Trophoblast cell (in vitro differentiated cells and primary cell): ENCODE results near the gene CEACAM4.
A peak's percentile ranks its signal among the peaks of the same experiment; 100 is the strongest.
"Not testable (repeated sequence)": the region's sequence is repeated elsewhere in the genome, so short reads cannot be mapped to it uniquely, and the experiment has no call there.

Experiments used
- DNase-seq, 2 donors: peaks; one replicate each; pipeline ENCODE4 v3.0.0-alpha.2; 2016
- H2AFZ ChIP-seq: 2 replicates; pipeline ENCODE4 v1.6.1; 2013; ENCODE audit warnings: low read length, moderate library complexity, mild to moderate bottlenecking; ENCODE audit not compliant: insufficient read depth, poor library complexity
- H2AK5ac ChIP-seq: 2 replicates; pipeline ENCODE4 v1.6.1; 2013; ENCODE audit warnings: mild to moderate bottlenecking, low read length
- H2BK120ac ChIP-seq: 2 replicates; pipeline ENCODE4 v1.6.1; 2013; ENCODE audit warnings: low read length, mild to moderate bottlenecking, moderate library complexity; ENCODE audit not compliant: insufficient read depth, poor library complexity
- H2BK12ac ChIP-seq: 2 replicates; pipeline ENCODE4 v1.6.1; 2013; ENCODE audit warnings: mild to moderate bottlenecking, low read length, moderate library complexity
- H2BK5ac ChIP-seq: 2 replicates; pipeline ENCODE4 v1.6.1; 2013; ENCODE audit warnings: low read length, low read depth, moderate library complexity, mild to moderate bottlenecking; ENCODE audit not compliant: poor library complexity
- H3K14ac ChIP-seq: 2 replicates; pipeline ENCODE4 v1.6.1; 2013; ENCODE audit warnings: mild to moderate bottlenecking, low read length
- H3K18ac ChIP-seq: 2 replicates; pipeline ENCODE4 v1.6.1; 2013; ENCODE audit warnings: mild to moderate bottlenecking, low read length
- H3K23ac ChIP-seq: 2 replicates; pipeline ENCODE4 v1.6.1; 2013; ENCODE audit warnings: low read length
- H3K27ac ChIP-seq: 2 replicates; pipeline ENCODE4 v1.5.1; 2013; ENCODE audit warnings: low read depth, mild to moderate bottlenecking, inconsistent platforms, low read length, moderate library complexity
- H3K27me3 ChIP-seq: 2 replicates; pipeline ENCODE4 v1.6.1; 2013; ENCODE audit warnings: inconsistent platforms, mild to moderate bottlenecking, low read length, moderate library complexity; ENCODE audit not compliant: insufficient read depth
- H3K36me3 ChIP-seq, 2 experiments: 1 replicate in 1 of 2; 2 replicates in 1 of 2; pipeline ENCODE4 v1.6.1; 2013; ENCODE audit warnings: low read length in 2 of 2, mild to moderate bottlenecking in 2 of 2, moderate library complexity in 1 of 2; ENCODE audit not compliant: insufficient read depth in 2 of 2, control insufficient read depth in 1 of 2
- H3K4ac ChIP-seq: 2 replicates; pipeline ENCODE4 v1.6.1; 2013; ENCODE audit warnings: low read depth, mild to moderate bottlenecking, low read length, moderate library complexity
- H3K4me1 ChIP-seq, 2 experiments: 1 replicate in 1 of 2; 2 replicates in 1 of 2; pipeline ENCODE4 v1.6.1; 2013; ENCODE audit warnings: low read length in 2 of 2, mild to moderate bottlenecking in 2 of 2, moderate library complexity in 1 of 2; ENCODE audit not compliant: insufficient read depth in 2 of 2, control insufficient read depth in 1 of 2
- H3K4me2 ChIP-seq: 2 replicates; pipeline ENCODE4 v1.6.1; 2013; ENCODE audit warnings: inconsistent platforms, mild to moderate bottlenecking, low read length, moderate library complexity
- H3K4me3 ChIP-seq: 2 replicates; pipeline ENCODE4 v1.5.1; 2013; ENCODE audit warnings: mild to moderate bottlenecking, low read depth, low read length, inconsistent platforms
- H3K79me1 ChIP-seq: one replicate; pipeline ENCODE4 v1.6.1; 2013; ENCODE audit warnings: low read length
- H3K79me2 ChIP-seq: 2 replicates; pipeline ENCODE4 v1.6.1; 2013; ENCODE audit warnings: low read length, mild to moderate bottlenecking; ENCODE audit not compliant: control insufficient read depth, insufficient read depth, poor library complexity
- H3K9ac ChIP-seq: 2 replicates; pipeline ENCODE4 v1.6.1; 2013; ENCODE audit warnings: mild to moderate bottlenecking, low read length
- H3K9me3 ChIP-seq: 2 replicates; pipeline ENCODE4 v1.6.1; 2013; ENCODE audit warnings: low read depth, mild to moderate bottlenecking, control low read depth, inconsistent platforms, low read length; ENCODE audit not compliant: insufficient read depth
- H4K12ac ChIP-seq: 2 replicates; pipeline ENCODE4 v1.6.1; 2013; ENCODE audit warnings: low read depth, mild to moderate bottlenecking, low read length, moderate library complexity
- H4K8ac ChIP-seq: 2 replicates; pipeline ENCODE4 v1.6.1; 2013; ENCODE audit warnings: low read depth, mild to moderate bottlenecking, low read length, moderate library complexity
- H4K91ac ChIP-seq: one replicate; pipeline ENCODE4 v1.6.1; 2013; ENCODE audit warnings: low read depth, mild to moderate bottlenecking, low read length, moderate library complexity
- WGBS: extraction: QIAGEN DNeasy Blood & Tissue Kit; methylation state at CpG from one replicate; pipeline ENCODE4 v1.1.7; 2013; ENCODE audit warnings: missing lambda C conversion rate; ENCODE audit not compliant: insufficient read length, insufficient coverage; ENCODE audit errors: extremely low coverage; 5-methylcytosine and 5-hydroxymethylcytosine counted together

Gene CEACAM4

GRCh38 chr19:41666075-41666474 is 39.2 kb upstream of the CEACAM4 start:
- WGBS: no CpG with 5 or more reads among the region's 2 CpGs
- H4K8ac ChIP-seq: no peak overlapping the region
- H2AK5ac ChIP-seq: no peak overlapping the region
- no peak overlapping the region for H3K4me2 ChIP-seq
- H2AFZ ChIP-seq: no peak overlapping the region
- H4K91ac ChIP-seq: no peak overlapping the region
- no peak overlapping the region for H3K9ac ChIP-seq
- no peak overlapping the region for H2BK120ac ChIP-seq
- H3K79me1 ChIP-seq: no peaks in the 10 kb centered on the region
- H3K79me2 ChIP-seq: no peaks in the 10 kb centered on the region
- no peaks in the 10 kb centered on the region for H3K27me3 ChIP-seq
- H4K12ac ChIP-seq: no peak overlapping the region
- no peak overlapping the region for H2BK12ac ChIP-seq
- no peaks in the 10 kb centered on the region for H3K4me1 ChIP-seq
- no peak overlapping the region for H2BK5ac ChIP-seq
- H3K4me3 ChIP-seq: no peak overlapping the region
- no peaks in the 10 kb centered on the region for H3K36me3 ChIP-seq
- H3K9me3 ChIP-seq: peaks cover 11% of the 10 kb centered on the region
- H3K23ac ChIP-seq: no peak overlapping the region
- no peak overlapping the region for H3K27ac ChIP-seq
- no peak overlapping the region for H3K14ac ChIP-seq
- H3K4ac ChIP-seq: no peak overlapping the region
- DNase-seq: no peak
- no peak overlapping the region for H3K18ac ChIP-seq

- Histone ChIP-seq H3K79me1 (no peaks in the 10 kb centered on the region), H3K4me1 (no peaks in the 10 kb centered on the region), H2BK120ac (no peak overlapping the region), H3K79me2 (no peaks in the 10 kb centered on the region), H3K4ac (no peak overlapping the region), H3K36me3 (no peaks in the 10 kb centered on the region), H2AFZ (no peak overlapping the region), H3K4me3 (no peak overlapping the region), H3K18ac (no peak overlapping the region), H3K14ac (no peak overlapping the region), H3K27me3 (no peaks in the 10 kb centered on the region), H4K8ac (no peak overlapping the region), H4K91ac (no peak overlapping the region), H3K27ac (no peak overlapping the region), H3K23ac (no peak overlapping the region), H2AK5ac (no peak overlapping the region), H3K9ac (no peak overlapping the region), H4K12ac (no peak overlapping the region), H2BK12ac (no peak overlapping the region), H2BK5ac (no peak overlapping the region), H3K4me2 (no peak overlapping the region), H3K9me3 (peaks cover 18% of the 10 kb centered on the region)
- DNase-seq: no peak
- WGBS: no CpG with 5 or more reads among the region's 2 CpGs
These were observed 30.3 kb upstream of the CEACAM4 start for GRCh38 chr19:41657157-41657556.

- H3K27me3 ChIP-seq, H4K12ac ChIP-seq, H3K79me2 ChIP-seq, H3K27ac ChIP-seq, H3K4me3 ChIP-seq, H3K36me3 ChIP-seq, H2AFZ ChIP-seq, H3K4me2 ChIP-seq, DNase-seq, H2BK5ac ChIP-seq, H2BK120ac ChIP-seq, H3K23ac ChIP-seq, H3K18ac ChIP-seq, H3K79me1 ChIP-seq, H3K4ac ChIP-seq, H3K14ac ChIP-seq, H4K91ac ChIP-seq, H3K4me1 ChIP-seq, H2AK5ac ChIP-seq, H4K8ac ChIP-seq, H3K9ac ChIP-seq, H2BK12ac ChIP-seq: not testable (repeated sequence)
- peaks cover 20% of the 10 kb centered on the region for H3K9me3 ChIP-seq
- no CpG with 5 or more reads among the region's 2 CpGs for WGBS
These were observed 29.9 kb upstream of the CEACAM4 start for GRCh38 chr19:41656756-41657155.

GRCh38 chr19:41652250-41652649 is 25.4 kb upstream of the CEACAM4 start:
- Histone ChIP-seq H2BK12ac (no peak overlapping the region), H3K27me3 (no peaks in the 10 kb centered on the region), H2BK120ac (no peak overlapping the region), H3K18ac (no peak overlapping the region), H4K12ac (no peak overlapping the region), H3K23ac (no peak overlapping the region), H3K4ac (no peak overlapping the region), H3K79me1 (no peaks in the 10 kb centered on the region), H3K36me3 (no peaks in the 10 kb centered on the region), H4K91ac (no peak overlapping the region), H3K9me3 (peaks cover 26% of the 10 kb centered on the region), H3K9ac (no peak overlapping the region), H3K4me2 (no peak overlapping the region), H3K79me2 (no peaks in the 10 kb centered on the region), H2AK5ac (no peak overlapping the region), H3K14ac (no peak overlapping the region), H4K8ac (no peak overlapping the region), H2AFZ (no peak overlapping the region), H3K4me3 (peak overlapping the region; percentile 20), H2BK5ac (no peak overlapping the region), H3K4me1 (no peaks in the 10 kb centered on the region), H3K27ac (no peak overlapping the region)
- no CpG with 5 or more reads among the region's 5 CpGs for WGBS
- no peak for DNase-seq
